GM13977 (cell line): ENCODE measurements around the gene CCDC142.
"Not testable (repeated sequence)": the region's sequence is repeated elsewhere in the genome, so short reads cannot be mapped to it uniquely, and the experiment has no call there.

Experiments used
- DNase-seq: peaks from one replicate; pipeline ENCODE4 v3.0.0; 2012; ENCODE audit warnings: low spot score
- in situ Hi-C: fragments of 300-500 bp; cut with MboI; formaldehyde crosslinking; loops from one replicate; pipeline ENCODE4 v1.12.0; 2022; ENCODE audit warnings: low sequenced_read_pairs, low pct_unique_long_range_greater_than_20kb, mixed read lengths, inconsistent platforms; ENCODE audit not compliant: unreplicated experiment
- TF ChIP-seq, protein P1 (sequence below): IDR thresholded peaks from 2 replicates; pipeline ENCODE4 v1.5.1; 2012; ENCODE audit warnings: mild to moderate bottlenecking, control low read depth; ENCODE audit not compliant: insufficient read depth; ENCODE audit errors: extremely low read depth, missing control alignments

Gene CCDC142

DNA sequence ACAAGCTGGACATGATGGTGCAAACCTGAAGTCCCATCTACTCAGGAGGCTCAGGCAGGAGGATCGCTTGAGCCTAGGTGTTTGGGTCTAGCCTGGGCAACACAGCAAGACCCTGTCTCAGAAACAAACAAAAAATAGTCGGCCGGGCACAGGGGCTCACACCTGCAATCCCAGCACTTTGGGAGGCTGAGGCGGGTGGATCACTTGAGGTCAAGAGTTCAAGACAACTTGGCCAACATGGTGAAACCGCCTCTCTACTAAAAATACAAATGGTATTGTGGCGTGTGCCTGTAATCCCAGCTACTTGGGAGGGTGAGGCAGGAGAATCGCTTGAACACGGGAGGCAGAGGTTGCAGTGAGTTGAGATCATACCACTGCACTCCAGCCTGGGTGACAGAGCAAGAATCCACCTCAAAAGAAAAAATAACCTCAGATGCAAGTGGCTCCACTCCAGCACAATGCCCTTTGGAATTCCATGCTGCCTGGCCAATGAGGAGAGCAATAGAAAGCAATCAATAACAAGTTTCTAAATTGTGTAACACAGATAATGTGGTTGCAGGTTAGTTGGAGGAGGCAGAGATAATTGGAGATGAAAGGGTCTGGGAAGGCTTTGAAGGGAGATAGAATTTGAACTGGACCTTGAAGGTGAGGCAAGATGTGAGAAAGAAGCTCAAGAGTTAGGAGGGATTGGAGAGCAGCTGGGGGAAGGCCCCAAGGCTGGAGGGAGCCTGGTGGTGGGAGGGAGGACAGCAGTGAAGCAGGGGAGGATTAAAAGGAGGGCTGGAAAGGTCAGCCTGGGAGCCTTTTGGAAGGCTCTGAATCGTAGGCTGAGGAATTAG lies 6.1 kb upstream of the CCDC142 start:
- in situ Hi-C loops, result loop anchor here (25.0 kb wide), 1 partner anchor 98 kb away; no protein-coding TSS in a partner anchor
- DNase-seq, result no peak
- TF ChIP-seq, protein P1, sequence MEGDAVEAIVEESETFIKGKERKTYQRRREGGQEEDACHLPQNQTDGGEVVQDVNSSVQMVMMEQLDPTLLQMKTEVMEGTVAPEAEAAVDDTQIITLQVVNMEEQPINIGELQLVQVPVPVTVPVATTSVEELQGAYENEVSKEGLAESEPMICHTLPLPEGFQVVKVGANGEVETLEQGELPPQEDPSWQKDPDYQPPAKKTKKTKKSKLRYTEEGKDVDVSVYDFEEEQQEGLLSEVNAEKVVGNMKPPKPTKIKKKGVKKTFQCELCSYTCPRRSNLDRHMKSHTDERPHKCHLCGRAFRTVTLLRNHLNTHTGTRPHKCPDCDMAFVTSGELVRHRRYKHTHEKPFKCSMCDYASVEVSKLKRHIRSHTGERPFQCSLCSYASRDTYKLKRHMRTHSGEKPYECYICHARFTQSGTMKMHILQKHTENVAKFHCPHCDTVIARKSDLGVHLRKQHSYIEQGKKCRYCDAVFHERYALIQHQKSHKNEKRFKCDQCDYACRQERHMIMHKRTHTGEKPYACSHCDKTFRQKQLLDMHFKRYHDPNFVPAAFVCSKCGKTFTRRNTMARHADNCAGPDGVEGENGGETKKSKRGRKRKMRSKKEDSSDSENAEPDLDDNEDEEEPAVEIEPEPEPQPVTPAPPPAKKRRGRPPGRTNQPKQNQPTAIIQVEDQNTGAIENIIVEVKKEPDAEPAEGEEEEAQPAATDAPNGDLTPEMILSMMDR, result no peak

DNA sequence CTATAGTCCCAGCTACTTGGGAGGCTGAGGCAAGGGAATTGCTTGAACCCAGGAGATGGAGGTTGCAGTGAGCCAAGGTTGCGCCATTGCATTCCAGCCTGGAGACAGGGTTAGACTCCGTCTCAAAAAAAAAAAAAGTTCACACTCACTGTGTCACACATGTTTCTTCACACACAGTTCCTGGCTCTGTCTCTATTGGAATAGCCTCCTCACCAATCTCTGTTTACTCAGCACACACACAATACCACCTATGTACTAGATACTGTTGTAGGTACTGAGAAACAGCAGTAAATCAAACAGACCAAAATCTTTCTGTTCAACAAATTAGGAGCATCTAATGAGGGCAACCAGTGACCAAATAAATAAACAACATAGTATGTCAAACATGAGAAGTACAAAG lies 3.3 kb upstream of the CCDC142 start:
- DNase-seq, result no peak
- TF ChIP-seq, protein P1, result no peak
- in situ Hi-C loops, result loop anchor here (25.0 kb wide), 1 partner anchor 101 kb away; no protein-coding TSS in a partner anchor

DNA sequence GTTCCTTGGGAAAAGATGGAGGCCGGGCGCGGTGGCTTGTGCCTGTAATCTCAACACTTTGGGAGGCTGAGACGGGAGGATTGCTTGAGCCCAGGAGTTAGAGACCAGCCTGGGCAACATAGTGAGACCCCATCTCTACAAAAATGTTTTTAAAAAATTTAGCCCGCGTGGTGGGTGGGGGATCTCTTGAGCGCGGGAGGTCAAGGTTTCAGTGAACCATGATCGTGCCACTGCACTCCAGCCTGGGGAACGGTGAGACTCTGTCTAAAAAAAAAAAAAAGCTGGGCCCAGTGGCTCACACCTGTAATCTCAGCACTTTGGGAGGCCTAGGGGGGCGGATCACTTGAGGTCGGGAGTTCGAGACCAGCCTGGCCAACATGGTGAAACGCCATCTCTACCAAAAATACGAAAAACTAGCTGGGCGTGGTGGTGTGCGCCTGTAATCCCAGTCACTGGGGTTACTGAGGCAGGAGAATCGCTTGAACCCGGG lies 922 bp upstream of the CCDC142 start:
- not testable (repeated sequence) for DNase-seq
- in situ Hi-C loops, result loop anchor here (25.0 kb wide), 1 partner anchor 104 kb away; no protein-coding TSS in a partner anchor

DNA sequence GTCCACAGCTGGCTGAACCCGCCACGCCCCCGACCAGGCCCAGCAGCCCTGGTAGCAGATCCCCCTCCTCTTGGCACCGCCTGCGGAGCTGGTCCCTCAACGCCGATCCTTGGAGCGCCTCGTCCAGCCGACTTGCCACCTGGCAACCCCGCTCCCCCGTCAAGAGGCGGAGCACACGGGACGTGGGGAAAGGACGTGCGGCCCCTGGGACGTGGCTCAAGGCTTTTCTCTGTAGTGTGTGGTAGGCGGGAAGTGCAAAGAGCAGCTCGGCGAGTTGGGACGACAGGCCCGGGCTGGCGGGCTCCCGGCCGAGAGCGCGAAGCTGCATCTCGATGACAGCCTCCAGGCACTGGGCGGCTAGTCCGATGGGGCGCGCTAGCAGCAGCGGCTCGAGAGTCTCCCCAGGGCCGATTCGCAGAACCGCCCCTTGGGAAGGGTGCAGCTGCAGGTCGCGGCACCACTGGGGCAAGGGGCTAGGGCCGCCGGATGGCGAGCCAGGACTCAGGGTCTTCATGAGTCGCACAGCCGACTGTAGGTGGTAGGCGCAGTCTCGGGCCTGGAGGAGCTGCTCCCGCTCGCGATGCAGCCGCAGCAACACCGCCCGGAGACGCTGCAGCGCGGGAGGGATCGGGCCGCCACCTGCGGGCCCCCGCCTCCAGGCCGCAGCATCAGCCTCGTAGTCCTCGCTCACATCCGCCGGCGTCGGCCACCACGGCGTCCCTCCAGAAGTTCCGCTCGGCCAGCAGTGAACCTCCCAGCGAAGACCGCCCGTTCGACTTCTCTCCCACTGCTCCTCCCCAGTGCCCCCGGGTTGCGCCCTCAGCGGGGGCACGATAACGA lies 617 bp downstream of the CCDC142 start:
- in situ Hi-C loops, result loop anchor here (25.0 kb wide), 1 partner anchor 105 kb away; no protein-coding TSS in a partner anchor
- DNase-seq, result peak; percentile 65
- TF ChIP-seq, protein P1, result no peak

DNA sequence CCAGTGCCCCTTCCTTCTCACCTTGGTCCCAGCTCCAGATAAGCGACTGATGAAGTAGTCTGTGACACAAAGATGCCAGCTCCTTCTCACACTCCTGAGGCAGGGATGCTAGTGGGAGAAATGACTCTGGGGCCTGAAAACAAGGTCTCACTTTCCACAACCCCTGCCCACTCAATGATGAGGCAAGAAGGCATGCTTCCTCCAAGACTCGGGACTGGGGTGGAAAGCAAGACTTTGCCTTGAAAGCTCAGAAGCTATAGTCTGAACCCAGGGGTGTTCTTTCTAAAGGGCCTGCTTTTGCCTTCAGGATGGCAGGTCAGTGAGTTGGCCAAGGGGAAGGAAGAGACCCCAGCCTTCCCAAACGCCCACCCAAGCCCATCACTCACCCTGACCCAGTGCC lies 1.4 kb downstream of the CCDC142 start:
- in situ Hi-C loops, result loop anchor here (25.0 kb wide), 1 partner anchor 106 kb away; no protein-coding TSS in a partner anchor
- no peak for DNase-seq

DNA sequence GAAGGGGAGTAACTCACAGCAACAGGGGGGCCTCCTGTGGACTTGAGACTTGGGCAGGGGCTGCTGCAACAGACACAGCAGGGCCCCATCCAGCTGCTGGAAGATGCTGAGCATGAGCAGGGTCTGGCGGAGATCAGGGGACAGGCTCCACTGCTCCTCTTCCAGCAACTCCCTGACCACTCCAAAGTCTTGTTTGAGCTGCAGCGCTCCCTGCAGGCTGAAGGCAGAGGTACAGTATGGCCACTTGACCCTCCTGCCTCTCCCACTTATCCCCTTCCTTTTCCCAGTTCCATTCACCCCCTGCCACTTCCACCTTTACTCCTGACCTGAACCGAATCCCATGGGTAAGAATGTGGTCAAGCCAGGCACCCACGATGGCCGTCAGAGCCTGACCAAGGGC lies 7.9 kb downstream of the CCDC142 start:
- in situ Hi-C loops, result loop anchor here (25.0 kb wide), 1 partner anchor 112 kb away; no protein-coding TSS in a partner anchor
- DNase-seq, result no peak
- TF ChIP-seq, protein P1, result peak; percentile 46

More for the DNA sequence above, 1.4 kb downstream of the CCDC142 start:
- TF ChIP-seq, protein P1, result no peak
